GM12878 (cell line): Measurements from ENCODE around the gene TNFRSF9. TPM values are rescaled to one million over a fixed set of nuclear protein-coding genes. Genes with fewer than 3 reads are reported as not detected.
A peak's percentile ranks its signal among the peaks of the same experiment; 100 is the strongest.

ENCODE experiments used
- ASH2L ChIP-seq: fragments of 300-600, 200-600 bp; sonication (generic); IDR thresholded peaks from 2 replicates; pipeline ENCODE4 v1.6.1; 2017; ENCODE audit warnings: low read depth, mild to moderate bottlenecking, borderline replicate concordance
- BRCA1 ChIP-seq: IDR thresholded peaks from 2 replicates; pipeline ENCODE4 v1.6.1; 2011; ENCODE audit warnings: low read depth, low read length, improper control_type of control experiment
- CBFB ChIP-seq: IDR thresholded peaks from 2 replicates; pipeline ENCODE4 v1.6.1; 2016; ENCODE audit warnings: antibody characterized with exemption, low read depth
- CREB1 ChIP-seq: IDR thresholded peaks from 2 replicates; pipeline ENCODE4 v1.6.1; 2012; ENCODE audit warnings: low read depth, mild to moderate bottlenecking, inconsistent platforms
- EED ChIP-seq: sonication (generic); IDR thresholded peaks from 2 replicates; pipeline ENCODE4 v1.6.1; 2016; ENCODE audit warnings: antibody characterized with exemption, low read depth
- ELK1 ChIP-seq: IDR thresholded peaks from 2 replicates; pipeline ENCODE4 v1.6.1; 2012; ENCODE audit warnings: low read depth, low read length, improper control_type of control experiment
- HCFC1 ChIP-seq: fragments of 150-350 bp; IDR thresholded peaks from 2 replicates; pipeline ENCODE4 v1.6.1; 2014; ENCODE audit warnings: low read length
- HDAC2 ChIP-seq: fragments of 200-600 bp; sonication (generic); IDR thresholded peaks from 2 replicates; pipeline ENCODE4 v1.6.1; 2017
- JUNB ChIP-seq: IDR thresholded peaks from 2 replicates; pipeline ENCODE4 v1.6.1; 2016; ENCODE audit warnings: antibody characterized with exemption, mild to moderate bottlenecking
- MLLT1 ChIP-seq: fragments of 450-650 bp; IDR thresholded peaks from 2 replicates; pipeline ENCODE4 v1.6.1; 2016; ENCODE audit warnings: mild to moderate bottlenecking
- NR2C1 ChIP-seq: fragments of 450-650 bp; IDR thresholded peaks from 2 replicates; pipeline ENCODE4 v1.6.1; 2017; ENCODE audit warnings: antibody characterized with exemption, mild to moderate bottlenecking, moderate library complexity
- NR2F1 ChIP-seq: fragments of 450-650 bp; conservative IDR thresholded peaks from 2 replicates; pipeline ENCODE4 v1.6.1; 2017; ENCODE audit warnings: mild to moderate bottlenecking
- PKNOX1 ChIP-seq: fragments of 450-650 bp; IDR thresholded peaks from 2 replicates; pipeline ENCODE4 v1.6.1; 2016; ENCODE audit warnings: mild to moderate bottlenecking
- POLR2AphosphoS5 ChIP-seq: IDR thresholded peaks from 2 replicates; pipeline ENCODE4 v1.6.1; 2011; ENCODE audit warnings: mild to moderate bottlenecking, low read length, inconsistent platforms
- RAD21 ChIP-seq: IDR thresholded peaks from 2 replicates; pipeline ENCODE4 v1.6.1; 2011; ENCODE audit warnings: mild to moderate bottlenecking, low read depth, low read length, moderate library complexity; ENCODE audit not compliant: insufficient read depth
- RUNX3 ChIP-seq: IDR thresholded peaks from 2 replicates; pipeline ENCODE4 v1.6.1; 2012; ENCODE audit warnings: low read length, inconsistent platforms
- SIX5 ChIP-seq: IDR thresholded peaks from 2 replicates; pipeline ENCODE4 v1.6.1; 2011; ENCODE audit warnings: mild to moderate bottlenecking, low read depth, low read length, moderate library complexity; ENCODE audit not compliant: severe bottlenecking
- TARDBP ChIP-seq: IDR thresholded peaks from 2 replicates; pipeline ENCODE4 v1.6.1; 2016; ENCODE audit warnings: borderline replicate concordance
- ZBTB33 ChIP-seq: fragments of 450-650 bp; IDR thresholded peaks from 2 replicates; pipeline ENCODE4 v1.6.1; 2017; ENCODE audit warnings: mild to moderate bottlenecking
- ZNF207 ChIP-seq: fragments of 450-650 bp; IDR thresholded peaks from 2 replicates; pipeline ENCODE4 v1.6.1; 2014; ENCODE audit warnings: antibody characterized with exemption, mild to moderate bottlenecking, borderline replicate concordance
- ZNF274 ChIP-seq: IDR thresholded peaks from one replicate; pipeline ENCODE4 v1.8.0; 2011; ENCODE audit not compliant: insufficient read length, insufficient read depth
- ZNF384 ChIP-seq: IDR thresholded peaks from 2 replicates; pipeline ENCODE4 v1.6.1; 2012; ENCODE audit warnings: low read depth, mild to moderate bottlenecking, low read length, improper control_type of control experiment, borderline replicate concordance
- ZSCAN29 ChIP-seq: fragments of 450-650 bp; IDR thresholded peaks from 2 replicates; pipeline ENCODE4 v1.6.1; 2017; ENCODE audit warnings: mild to moderate bottlenecking, moderate library complexity
- polyA plus RNA-seq, 11 experiments: library from polyadenylated mRNA; depleted of rRNA in 4 of 11; unstranded in 6 of 11; stranded (reverse) in 5 of 11; fragments of >200 nt; fragmentation: Nextera tagmentation in 4 of 11; fragmentation: Illumina TruSeq in 1 of 11; extraction: Ambion mirVana in 4 of 11; extraction: Trizol in 1 of 11; gene quantifications; 1 replicate in 1 of 11; 2 replicates in 10 of 11; pipeline versions ENCODE4 v1.2.1 to v1.2.3, GENCODE V29; 2011 to 2016; ENCODE audit warnings: inconsistent platforms in 2 of 11, missing spikeins in 2 of 11, low read depth in 1 of 11
- total RNA-seq, 4 experiments: library from RNA; depleted of rRNA in 3 of 4; stranded (reverse); fragments of >200 nt in 3 of 4; fragmentation: Illumina TruSeq in 1 of 4; extraction: Trizol in 1 of 4; gene quantifications; 2 replicates each; pipeline versions ENCODE4 v1.2.1 to v1.2.3, GENCODE V29; 2013 to 2021

TNFRSF9 gene
- total and polyA plus RNA-seq, 10 of the 15 experiments (the other 5 are each of a cell fraction or from before 2014, with no cell fraction given) = 2.0 to 25.6 (median 5.8) TPM

- TF ChIP-seq PKNOX1 = peak; percentile 32; the same call in 1 of the 2 replicates
- no peak for TF ChIP-seq ASH2L
- peak; percentile 68 for TF ChIP-seq HCFC1
- peak; percentile 66 for TF ChIP-seq NR2C1
- TF ChIP-seq HDAC2 = no peak
- peak; percentile 72 for TF ChIP-seq SIX5
- TF ChIP-seq ZSCAN29 = peak; percentile 88; the same call in 1 of the 2 replicates
- peak; percentile 96 for TF ChIP-seq ZNF207
- TF ChIP-seq CBFB = peak; percentile 90
- peak; percentile 95 for TF ChIP-seq CREB1
- peak; percentile 63 for TF ChIP-seq NR2F1
- peak; percentile 54; the same call in 1 of the 2 replicates for TF ChIP-seq EED
- TF ChIP-seq JUNB = peak; percentile 8; the same call in 1 of the 2 replicates
- 0 out of 2 replicates have a peak, but pooled peaks have one; percentile 10 for TF ChIP-seq RAD21
- 0 out of 2 replicates have a peak, but pooled peaks have one; percentile 14 for TF ChIP-seq BRCA1
- peak; percentile 30 for TF ChIP-seq ZNF384
- peak; percentile 99 for TF ChIP-seq POLR2AphosphoS5
- peak; percentile 39; the same call in 1 of the 2 replicates for TF ChIP-seq TARDBP
- 0 out of 2 replicates have a peak, but pooled peaks have one; percentile 9 for TF ChIP-seq ZBTB33
- TF ChIP-seq RUNX3 = peak; percentile 44
- TF ChIP-seq ZNF274 = no peak
- TF ChIP-seq ELK1 = peak; percentile 28
- peak; percentile 60 for TF ChIP-seq MLLT1
Observed at GRCh38 chr1:7961216-7962013, 20.8 kb upstream of the TNFRSF9 start, which contains the start of gene PARK7 (continued).
